ENCODE data around the gene PTBP2. TPM values are rescaled to one million over a fixed set of nuclear protein-coding genes. Genes with fewer than 3 reads are reported as not detected.

The PTBP2 gene
- total and polyA plus RNA-seq, 2 of the 8 experiments (the other 6 are each of a cell fraction or from before 2014, with no cell fraction given): 24.2 to 61.7 TPM

- TF ChIP-seq SAP30 (IDR thresholded peaks at IDR 0.05; ENCODE audit: insufficient read depth, insufficient replicate concordance, low read length): no peak
These were observed 115.6 kb downstream of the PTBP2 start (continued) for GRCh38 chr1:96837057-96837780.

All from H1 (cell line).